Uterus (tissue), 4 donors: ENCODE results near the gene BICD2. TPM values are rescaled to one million over a fixed set of nuclear protein-coding genes. Genes with fewer than 3 reads are reported as not detected.

Experiments used
- DNase-seq, 2 donors: peaks; one replicate each; pipeline ENCODE4 v3.0.0-alpha.2; 2019 to 2020
- H3K27ac ChIP-seq, 2 donors: fragments of 200-600 bp; sonication (generic); 1 replicate in 1 of 2; 2 replicates in 1 of 2; pipeline ENCODE4 v1.5.1; 2016 to 2018
- H3K27me3 ChIP-seq, 2 donors: fragments of 200-600 bp; sonication (generic); one replicate each; pipeline ENCODE4 v1.5.1; 2018 to 2019; ENCODE audit warnings: control low read depth in 1 of 2
- H3K36me3 ChIP-seq, 2 donors: fragments of 200-600 bp; sonication (generic); one replicate each; pipeline ENCODE4 v1.5.1; 2019; ENCODE audit warnings: control low read depth in 1 of 2
- H3K4me1 ChIP-seq, 2 donors: fragments of 200-600 bp; sonication (generic); one replicate each; pipeline ENCODE4 v1.5.1; 2018 to 2019; ENCODE audit warnings: control low read depth in 1 of 2
- H3K4me3 ChIP-seq, 2 donors: fragments of 200-600 bp; sonication (generic); 1 replicate in 1 of 2; 2 replicates in 1 of 2; pipeline ENCODE4 v1.5.1; 2018 to 2019; ENCODE audit warnings: mild to moderate bottlenecking in 1 of 2
- H3K9me3 ChIP-seq, 2 donors: fragments of 200-600 bp; sonication (generic); one replicate each; pipeline ENCODE4 v1.5.1; 2019; ENCODE audit warnings: control low read depth in 1 of 2
- CTCF ChIP-seq, 4 experiments: fragments of 200-600 bp in 2 of 4; fragments of 450-650 bp in 2 of 4; sonication (generic) in 2 of 4; IDR thresholded peaks; one replicate each; pipeline ENCODE4 v1.5.1; 2016 to 2019; ENCODE audit warnings: antibody characterized with exemption in 4 of 4, mild to moderate bottlenecking in 2 of 4, moderate library complexity in 1 of 4
- POLR2A ChIP-seq, 2 donors: fragments of 450-650 bp; IDR thresholded peaks; one replicate each; pipeline ENCODE4 v1.6.1; 2016; ENCODE audit warnings: antibody characterized with exemption in 2 of 2, mild to moderate bottlenecking in 1 of 2, moderate library complexity in 1 of 2
- intact Hi-C: fragments of 100-400 bp; cut with DNase I; formaldehyde crosslinking; loops from one replicate; pipeline ENCODE4 v1.15.1; 2023; ENCODE audit warnings: low total_unique reads
- total RNA-seq, 4 donors: library from RNA; depleted of rRNA in 3 of 4; stranded (reverse); fragments of >200 nt in 3 of 4; gene quantifications; one replicate each; pipeline versions ENCODE4 v1.1.0 to v1.2.4, GENCODE V29; 2014 to 2023
- donor health status: DM: yes; HTN: yes; CAD: no.

Gene BICD2
- total RNA-seq, 4 donors from 2014 or later, result 5.6 to 45.1 (median 22.8) TPM

GRCh38 chr9:92737216-92737606 is 27.4 kb downstream of the BICD2 start:
- no peak for TF ChIP-seq POLR2A (IDR thresholded peaks at IDR 0.05)
- TF ChIP-seq CTCF (IDR thresholded peaks at IDR 0.05), result no peak
- H3K27me3 ChIP-seq, result no peaks in the 10 kb centered on the region
- no peak for DNase-seq
- intact Hi-C loops, result no loop called here
- no peak overlapping the region for H3K4me3 ChIP-seq
- H3K36me3 ChIP-seq, result no peaks in the 10 kb centered on the region
- H3K4me1 ChIP-seq, result peaks cover 0 to 4% of the 10 kb centered on the region in 2 donors
- H3K27ac ChIP-seq, result no peak overlapping the region
- H3K9me3 ChIP-seq, result no peaks in the 10 kb centered on the region

GRCh38 chr9:92736563-92737215 is 27.9 kb downstream of the BICD2 start:
- Histone ChIP-seq H3K27ac (no peak overlapping the region), H3K4me1 (peaks cover 0 to 4% of the 10 kb centered on the region in 2 donors)
- intact Hi-C loops, result no loop called here

GRCh38 chr9:92735636-92736562 is 28.7 kb downstream of the BICD2 start:
- Histone ChIP-seq H3K4me3 (no peak overlapping the region), H3K4me1 (peaks cover 0 to 4% of the 10 kb centered on the region in 2 donors), H3K27ac (no peak overlapping the region), H3K36me3 (no peaks in the 10 kb centered on the region), H3K27me3 (no peaks in the 10 kb centered on the region), H3K9me3 (no peaks in the 10 kb centered on the region)
- no peak for DNase-seq
- intact Hi-C loops, result no loop called here
- no peak for TF ChIP-seq CTCF (IDR thresholded peaks at IDR 0.05)
- TF ChIP-seq POLR2A (IDR thresholded peaks at IDR 0.05), result no peak

More at GRCh38 chr9:92736563-92737215, 27.9 kb downstream of the BICD2 start:
- Histone ChIP-seq H3K27me3 (no peaks in the 10 kb centered on the region), H3K36me3 (no peaks in the 10 kb centered on the region), H3K4me3 (no peak overlapping the region), H3K9me3 (no peaks in the 10 kb centered on the region)
- no peak for DNase-seq
- no peak for TF ChIP-seq POLR2A (IDR thresholded peaks at IDR 0.05)
- TF ChIP-seq CTCF (IDR thresholded peaks at IDR 0.05), result no peak

- DNase-seq, result no peak
- H3K4me1 ChIP-seq, result no peaks in the 10 kb centered on the region
- H3K27ac ChIP-seq, result no peak overlapping the region
- TF ChIP-seq POLR2A (IDR thresholded peaks at IDR 0.05), result no peak
- no peak for TF ChIP-seq CTCF (IDR thresholded peaks at IDR 0.05)
- H3K9me3 ChIP-seq, result no peaks in the 10 kb centered on the region
- H3K27me3 ChIP-seq, result no peaks in the 10 kb centered on the region
- no peak overlapping the region for H3K4me3 ChIP-seq
- no peaks in the 10 kb centered on the region for H3K36me3 ChIP-seq
- intact Hi-C loops, result no loop called here
These were observed 29.6 kb downstream of the BICD2 start for GRCh38 chr9:92734931-92735635.
